ENCODE measurements around the gene ANKMY1. TPM values are rescaled to one million over a fixed set of nuclear protein-coding genes. Genes with fewer than 3 reads are reported as not detected.

Gene ANKMY1
- total and polyA plus RNA-seq, 2 of the 13 experiments (the other 11 are each of a cell fraction or from before 2014, with no cell fraction given) = 11.7 to 18.8 TPM

DNA sequence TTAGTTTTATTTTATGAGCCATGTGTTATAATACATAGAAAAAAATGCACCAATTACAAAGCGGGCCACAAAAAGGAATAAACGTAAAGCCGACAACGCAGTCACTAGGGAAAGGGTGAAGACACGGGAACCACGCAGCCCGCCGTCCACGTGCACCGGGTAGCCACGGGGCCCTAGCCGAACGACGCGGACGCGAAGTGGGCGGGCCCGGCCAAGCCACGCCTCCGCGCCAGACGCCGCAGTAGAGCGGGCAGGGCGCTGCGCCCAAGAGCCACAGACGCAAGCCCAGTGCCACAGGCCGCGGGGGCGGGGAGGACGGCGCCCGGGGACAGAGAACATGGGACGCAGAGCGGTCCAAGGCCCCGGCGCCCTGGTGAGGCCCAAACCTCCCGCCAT, 2.3 kb upstream of the ANKMY1 start, which contains the start of gene DUSP28 (continued):
- TF ChIP-seq NR2F2 (IDR thresholded peaks at IDR 0.05; ENCODE audit: borderline replicate concordance, low read depth) (peak; percentile 12; the same call in 1 of the 2 replicates), UBTF (CRISPR knock-in tag; IDR thresholded peaks at IDR 0.05) (peak; percentile 48; the same call in 1 of the 2 replicates), ZNF12 (CRISPR knock-in tag; IDR thresholded peaks at IDR 0.05) (peak; percentile 52; the same call in 1 of the 2 replicates), WIZ (CRISPR knock-in tag; IDR thresholded peaks at IDR 0.05) (peak; percentile 58), ZGPAT (CRISPR knock-in tag; IDR thresholded peaks at IDR 0.05) (peak; percentile 65; the same call in 1 of the 2 replicates), ZNF350 (CRISPR knock-in tag; IDR thresholded peaks at IDR 0.05; ENCODE audit: borderline replicate concordance, low read depth) (no peak; the same call in 1 of the 2 replicates), KIAA2018 (CRISPR knock-in tag; IDR thresholded peaks at IDR 0.05; ENCODE audit: borderline replicate concordance) (no peak), EEA1 (CRISPR knock-in tag; IDR thresholded peaks at IDR 0.05; ENCODE audit: borderline replicate concordance) (peak; percentile 87; the same call in 1 of the 2 replicates), ZNF552 (CRISPR knock-in tag; IDR thresholded peaks at IDR 0.05; ENCODE audit: borderline replicate concordance) (no peak), REL (CRISPR knock-in tag; conservative IDR thresholded peaks at IDR 0.05) (peak; percentile 74; the same call in 1 of the 2 replicates), IRX3 (CRISPR knock-in tag; IDR thresholded peaks at IDR 0.05; ENCODE audit: borderline replicate concordance, low read depth) (no peak), NFRKB (IDR thresholded peaks at IDR 0.05) (no peak), KMT2A (CRISPR knock-in tag; IDR thresholded peaks at IDR 0.05) (peak; percentile 32; the same call in 1 of the 2 replicates), ZNF724P (CRISPR knock-in tag; IDR thresholded peaks at IDR 0.05; ENCODE audit: borderline replicate concordance) (peak; percentile 85; the same call in 1 of the 2 replicates)
- TF ChIP-seq, protein P1, sequence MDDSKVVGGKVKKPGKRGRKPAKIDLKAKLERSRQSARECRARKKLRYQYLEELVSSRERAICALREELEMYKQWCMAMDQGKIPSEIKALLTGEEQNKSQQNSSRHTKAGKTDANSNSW (CRISPR knock-in tag; IDR thresholded peaks at IDR 0.05; ENCODE audit: borderline replicate concordance) = no peak
- TF ChIP-seq, protein P2, sequence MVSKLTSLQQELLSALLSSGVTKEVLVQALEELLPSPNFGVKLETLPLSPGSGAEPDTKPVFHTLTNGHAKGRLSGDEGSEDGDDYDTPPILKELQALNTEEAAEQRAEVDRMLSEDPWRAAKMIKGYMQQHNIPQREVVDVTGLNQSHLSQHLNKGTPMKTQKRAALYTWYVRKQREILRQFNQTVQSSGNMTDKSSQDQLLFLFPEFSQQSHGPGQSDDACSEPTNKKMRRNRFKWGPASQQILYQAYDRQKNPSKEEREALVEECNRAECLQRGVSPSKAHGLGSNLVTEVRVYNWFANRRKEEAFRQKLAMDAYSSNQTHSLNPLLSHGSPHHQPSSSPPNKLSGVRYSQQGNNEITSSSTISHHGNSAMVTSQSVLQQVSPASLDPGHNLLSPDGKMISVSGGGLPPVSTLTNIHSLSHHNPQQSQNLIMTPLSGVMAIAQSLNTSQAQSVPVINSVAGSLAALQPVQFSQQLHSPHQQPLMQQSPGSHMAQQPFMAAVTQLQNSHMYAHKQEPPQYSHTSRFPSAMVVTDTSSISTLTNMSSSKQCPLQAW (CRISPR knock-in tag; IDR thresholded peaks at IDR 0.05) = peak; percentile 80

Data from HepG2 (cell line).